Smooth muscle cell (in vitro differentiated cells): ENCODE data around the gene PPP1R26. TPM values are rescaled to one million over a fixed set of nuclear protein-coding genes. Genes with fewer than 3 reads are reported as not detected.

Experiments
- DNase-seq: peaks from one replicate; lab custom pipeline; 2025; ENCODE audit not compliant: unreplicated experiment; lab: John Stamatoyannopoulos, UW
- H2AFZ ChIP-seq: fragments of 200-600 bp; sonication (generic); 2 replicates; pipeline ENCODE4 v1.6.0; 2016; ENCODE audit warnings: antibody characterized with exemption, low read depth, mild to moderate bottlenecking
- H3F3A ChIP-seq: fragments of 200-600 bp; sonication (generic); 2 replicates; pipeline ENCODE4 v1.6.0; 2017; ENCODE audit warnings: antibody characterized with exemption, low read depth
- H3K27ac ChIP-seq: fragments of 200-600 bp; sonication (generic); 2 replicates; pipeline ENCODE4 v1.5.1; 2016; ENCODE audit warnings: low read depth, mild to moderate bottlenecking
- H3K27me3 ChIP-seq: fragments of 200-600 bp; sonication (generic); 2 replicates; pipeline ENCODE4 v1.6.1; 2016; ENCODE audit warnings: low read depth, mild to moderate bottlenecking
- H3K36me3 ChIP-seq: fragments of 200-600 bp; sonication (generic); 2 replicates; pipeline ENCODE4 v1.5.1; 2016; ENCODE audit warnings: low read depth
- H3K4me1 ChIP-seq: fragments of 200-600 bp; sonication (generic); 2 replicates; pipeline ENCODE4 v1.5.1; 2016; ENCODE audit warnings: low read depth
- H3K4me2 ChIP-seq: fragments of 200-600 bp; sonication (generic); 2 replicates; pipeline ENCODE4 v1.6.0; 2016; ENCODE audit warnings: mild to moderate bottlenecking
- H3K4me3 ChIP-seq: fragments of 200-600 bp; sonication (generic); 2 replicates; pipeline ENCODE4 v1.5.1; 2016; ENCODE audit warnings: mild to moderate bottlenecking
- H3K79me2 ChIP-seq: fragments of 200-600 bp; sonication (generic); 2 replicates; pipeline ENCODE4 v1.6.0; 2016; ENCODE audit warnings: low read depth, mild to moderate bottlenecking
- H3K9ac ChIP-seq: fragments of 200-600 bp; sonication (generic); 2 replicates; pipeline ENCODE4 v1.6.0; 2016; ENCODE audit warnings: low read depth
- H3K9me3 ChIP-seq: fragments of 200-600 bp; sonication (generic); replicated peaks from 2 replicates; pipeline ENCODE4 v1.5.1; 2016; ENCODE audit warnings: low read depth
- H4K20me1 ChIP-seq: fragments of 200-600 bp; sonication (generic); 2 replicates; pipeline ENCODE4 v1.6.0; 2016; ENCODE audit warnings: low read depth
- WGBS: methylation state at CpG from one replicate; pipeline ENCODE4 v1.1.7; 2016; ENCODE audit warnings: low lambda C conversion rate; 5-methylcytosine and 5-hydroxymethylcytosine counted together
- polyA plus RNA-seq: library from polyadenylated mRNA; unstranded; fragments of >200 nt; fragmentation: Nextera tagmentation; extraction: Ambion mirVana; gene quantifications from 2 replicates; pipeline ENCODE4 v1.2.1, GENCODE V29; 2016
- total RNA-seq: library from RNA; depleted of rRNA; stranded (reverse); fragments of >200 nt; gene quantifications from 2 replicates; pipeline ENCODE4 v1.2.3, GENCODE V29; 2014
- TF ChIP-seq, protein P1 (sequence below): fragments of 200-600 bp; sonication (generic); IDR thresholded peaks from 2 replicates; pipeline ENCODE4 v1.5.1; 2017; ENCODE audit warnings: borderline replicate concordance, mild to moderate bottlenecking, antibody characterized with exemption; ENCODE audit not compliant: insufficient read depth, poor library complexity, severe bottlenecking

Gene PPP1R26
- total and polyA plus RNA-seq, 2 experiments from 2014 or later: 7.7 to 8.1 TPM

DNA sequence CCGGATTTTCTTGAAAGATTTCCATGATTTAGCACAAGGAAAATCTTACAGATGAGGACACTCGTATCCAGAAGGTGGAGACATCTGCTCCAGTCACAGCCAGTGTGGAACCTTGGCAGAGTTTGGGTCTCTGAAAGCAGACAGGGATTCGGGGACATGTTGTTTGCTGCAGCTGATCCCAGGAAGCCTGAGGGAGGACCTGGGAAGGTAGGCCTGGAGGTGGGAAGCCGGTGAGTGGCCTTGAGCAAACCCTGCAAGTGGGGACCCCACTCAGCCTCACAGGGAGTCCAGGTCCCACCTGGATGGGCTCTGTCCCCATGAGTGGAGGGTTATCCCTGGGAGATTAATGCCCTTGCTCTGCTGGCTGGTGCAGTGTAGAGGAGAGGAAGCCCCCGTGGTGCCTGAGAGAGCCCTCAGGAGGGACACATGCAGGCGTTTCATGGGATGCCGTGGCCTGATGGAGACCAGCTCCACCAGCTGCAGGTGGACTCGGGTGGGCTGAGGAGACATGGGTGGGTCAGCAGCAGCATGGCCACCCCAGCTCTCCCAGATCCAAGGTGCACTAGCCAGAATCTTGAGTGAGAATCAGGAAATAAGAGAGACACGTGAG, 28.7 kb downstream of the PPP1R26 start:
- H3K36me3 ChIP-seq: no peaks in the 10 kb centered on the region
- H3K79me2 ChIP-seq: no peaks in the 10 kb centered on the region
- no peak overlapping the region for H3K9ac ChIP-seq
- H3K27ac ChIP-seq: no peak overlapping the region
- no peaks in the 10 kb centered on the region for H3F3A ChIP-seq
- 96% methylated on average over 9 of the region's 9 CpGs for WGBS
- no peaks in the 10 kb centered on the region for H3K4me1 ChIP-seq
- H2AFZ ChIP-seq: no peak overlapping the region
- no peak for DNase-seq
- H3K4me2 ChIP-seq: no peak overlapping the region
- no peak overlapping the region for H3K4me3 ChIP-seq
- no peaks in the 10 kb centered on the region for H3K9me3 ChIP-seq
- H4K20me1 ChIP-seq: peaks cover 7% of the 10 kb centered on the region
- H3K27me3 ChIP-seq: no peaks in the 10 kb centered on the region
- TF ChIP-seq, protein P1, sequence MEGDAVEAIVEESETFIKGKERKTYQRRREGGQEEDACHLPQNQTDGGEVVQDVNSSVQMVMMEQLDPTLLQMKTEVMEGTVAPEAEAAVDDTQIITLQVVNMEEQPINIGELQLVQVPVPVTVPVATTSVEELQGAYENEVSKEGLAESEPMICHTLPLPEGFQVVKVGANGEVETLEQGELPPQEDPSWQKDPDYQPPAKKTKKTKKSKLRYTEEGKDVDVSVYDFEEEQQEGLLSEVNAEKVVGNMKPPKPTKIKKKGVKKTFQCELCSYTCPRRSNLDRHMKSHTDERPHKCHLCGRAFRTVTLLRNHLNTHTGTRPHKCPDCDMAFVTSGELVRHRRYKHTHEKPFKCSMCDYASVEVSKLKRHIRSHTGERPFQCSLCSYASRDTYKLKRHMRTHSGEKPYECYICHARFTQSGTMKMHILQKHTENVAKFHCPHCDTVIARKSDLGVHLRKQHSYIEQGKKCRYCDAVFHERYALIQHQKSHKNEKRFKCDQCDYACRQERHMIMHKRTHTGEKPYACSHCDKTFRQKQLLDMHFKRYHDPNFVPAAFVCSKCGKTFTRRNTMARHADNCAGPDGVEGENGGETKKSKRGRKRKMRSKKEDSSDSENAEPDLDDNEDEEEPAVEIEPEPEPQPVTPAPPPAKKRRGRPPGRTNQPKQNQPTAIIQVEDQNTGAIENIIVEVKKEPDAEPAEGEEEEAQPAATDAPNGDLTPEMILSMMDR: no peak

DNA sequence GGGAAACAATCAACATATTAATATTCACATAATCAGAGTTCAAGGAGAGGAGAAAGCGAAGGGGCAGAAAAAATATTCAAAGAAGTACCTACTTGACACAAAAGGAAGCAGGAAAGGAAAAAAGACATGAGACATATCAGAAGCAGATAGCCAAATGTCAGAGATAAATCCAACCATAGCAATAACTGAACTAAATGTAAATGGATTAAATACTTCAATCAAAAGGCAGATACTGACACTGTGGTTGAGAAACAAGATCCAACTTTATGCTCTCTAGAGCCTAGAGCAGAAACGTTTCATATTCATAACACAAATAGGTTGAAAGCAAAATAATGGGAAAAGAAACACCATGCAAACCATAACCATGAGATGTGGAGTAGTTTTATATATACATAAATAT, 29.9 kb downstream of the PPP1R26 start:
- Histone ChIP-seq H3K9ac (no peak overlapping the region), H3K36me3 (no peaks in the 10 kb centered on the region), H3K4me3 (no peak overlapping the region), H3K9me3 (no peaks in the 10 kb centered on the region), H3K27me3 (no peaks in the 10 kb centered on the region), H3K4me2 (no peak overlapping the region), H3K27ac (no peak overlapping the region), H4K20me1 (peaks cover 7% of the 10 kb centered on the region), H3K4me1 (no peaks in the 10 kb centered on the region), H3K79me2 (no peaks in the 10 kb centered on the region), H2AFZ (no peak overlapping the region), H3F3A (no peaks in the 10 kb centered on the region)
- no peak for DNase-seq
- TF ChIP-seq, protein P1: no peak
- WGBS: 94% methylated on average over 2 of the region's 2 CpGs

DNA sequence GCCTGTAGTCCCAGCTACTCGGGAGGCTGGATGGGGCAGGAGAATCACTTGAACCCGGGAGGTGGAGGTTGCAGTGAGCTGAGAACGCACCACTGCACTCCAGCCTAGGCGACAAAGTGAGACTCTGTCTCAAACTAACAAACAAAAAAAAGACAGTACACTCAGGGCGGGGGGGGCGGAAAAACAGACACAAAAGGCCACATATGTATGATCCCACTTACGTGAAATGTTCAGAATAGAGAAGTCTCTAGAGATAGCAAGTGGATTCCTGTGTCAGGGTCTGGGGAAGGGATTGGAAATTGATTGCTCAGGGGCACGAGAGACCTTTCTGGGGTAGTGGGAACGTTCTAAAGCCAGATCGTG, 32.6 kb downstream of the PPP1R26 start:
- H3K36me3 ChIP-seq: no peaks in the 10 kb centered on the region
- no peaks in the 10 kb centered on the region for H3K79me2 ChIP-seq
- no peaks in the 10 kb centered on the region for H3K27me3 ChIP-seq
- no peak overlapping the region for H3K9ac ChIP-seq
- no peaks in the 10 kb centered on the region for H3K9me3 ChIP-seq
- H4K20me1 ChIP-seq: no peaks in the 10 kb centered on the region
- 93% methylated on average over 10 of the region's 10 CpGs for WGBS
- H3K4me1 ChIP-seq: no peaks in the 10 kb centered on the region
- no peak overlapping the region for H3K4me3 ChIP-seq
- DNase-seq: no peak
- no peaks in the 10 kb centered on the region for H3F3A ChIP-seq
- TF ChIP-seq, protein P1: no peak
- no peak overlapping the region for H2AFZ ChIP-seq
- no peak overlapping the region for H3K27ac ChIP-seq
- no peak overlapping the region for H3K4me2 ChIP-seq

DNA sequence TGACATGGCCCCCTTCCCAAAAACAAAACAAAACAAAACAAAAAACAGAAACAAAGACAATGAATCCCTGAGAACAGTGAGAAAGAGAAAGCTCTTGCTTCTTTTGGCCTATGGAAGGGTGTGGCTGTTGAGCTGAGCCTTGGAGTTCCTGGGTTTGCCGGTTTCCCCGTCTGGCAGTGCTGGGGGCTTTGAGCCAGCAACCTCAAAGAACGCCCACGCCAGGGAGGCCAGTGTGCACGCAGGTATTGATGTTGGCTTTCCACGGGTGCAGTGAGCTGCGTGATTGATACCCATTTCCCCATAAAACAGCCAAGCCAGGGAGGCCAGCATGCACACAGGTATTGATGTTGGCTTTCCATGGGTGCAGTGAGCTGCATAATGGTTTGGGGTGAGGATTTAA, 33.3 kb downstream of the PPP1R26 start:
- 89% methylated on average over 7 of the region's 7 CpGs for WGBS
- no peaks in the 10 kb centered on the region for H4K20me1 ChIP-seq
- H3K27me3 ChIP-seq: no peaks in the 10 kb centered on the region
- no peak overlapping the region for H3K4me2 ChIP-seq
- no peak overlapping the region for H3K9ac ChIP-seq
- no peaks in the 10 kb centered on the region for H3K9me3 ChIP-seq
- H3K4me1 ChIP-seq: no peaks in the 10 kb centered on the region
- H3K36me3 ChIP-seq: no peaks in the 10 kb centered on the region
- TF ChIP-seq, protein P1: no peak
- H2AFZ ChIP-seq: no peak overlapping the region
- no peaks in the 10 kb centered on the region for H3K79me2 ChIP-seq
- DNase-seq: no peak
- H3K27ac ChIP-seq: no peak overlapping the region
- H3K4me3 ChIP-seq: no peak overlapping the region
- no peaks in the 10 kb centered on the region for H3F3A ChIP-seq
